Esophagus squamous epithelium (tissue), 5 donors: Measurements from ENCODE around the gene ZBTB25. TPM values are rescaled to one million over a fixed set of nuclear protein-coding genes. Genes with fewer than 3 reads are reported as not detected.

ENCODE experiments used
- DNase-seq: peaks from one replicate; lab custom pipeline; 2025; lab: John Stamatoyannopoulos, UW
- H3K27ac ChIP-seq, 4 donors: fragments of 200-600 bp; sonication (generic); one replicate each; pipeline ENCODE4 v1.5.1; 2016 to 2019; ENCODE audit warnings: mild to moderate bottlenecking in 1 of 4
- H3K27me3 ChIP-seq, 4 donors: fragments of 200-600 bp; sonication (generic); 1 replicate in 3 of 4; 2 replicates in 1 of 4; pipeline versions ENCODE4 v1.5.1 to v1.6.0; 2017 to 2021; ENCODE audit warnings: antibody characterized with exemption in 1 of 4
- H3K36me3 ChIP-seq, 3 donors: fragments of 200-600 bp; sonication (generic); one replicate each; pipeline ENCODE4 v1.5.1; 2016 to 2019
- H3K4me1 ChIP-seq, 3 donors: fragments of 200-600 bp; sonication (generic); one replicate each; pipeline ENCODE4 v1.5.1; 2017 to 2019
- H3K4me3 ChIP-seq, 4 donors: fragments of 200-600 bp; sonication (generic); 1 replicate in 3 of 4; 2 replicates in 1 of 4; pipeline ENCODE4 v1.5.1; 2016 to 2019; ENCODE audit warnings: mild to moderate bottlenecking in 2 of 4, moderate library complexity in 1 of 4
- H3K9me3 ChIP-seq, 3 donors: fragments of 200-600 bp; sonication (generic); one replicate each; pipeline ENCODE4 v1.5.1; 2016 to 2019
- CTCF ChIP-seq, 6 experiments: fragments of 450-650 bp in 4 of 6; fragments of 200-600 bp in 2 of 6; sonication (generic) in 2 of 6; IDR thresholded peaks; one replicate each; pipeline ENCODE4 v1.5.1; 2016 to 2019; ENCODE audit warnings: antibody characterized with exemption in 6 of 6, mild to moderate bottlenecking in 4 of 6, moderate library complexity in 4 of 6
- POLR2A ChIP-seq, 4 donors: fragments of 450-650 bp; IDR thresholded peaks; one replicate each; pipeline ENCODE4 v1.6.1; 2017; ENCODE audit warnings: antibody characterized with exemption in 4 of 4, mild to moderate bottlenecking in 4 of 4, moderate library complexity in 3 of 4
- whole genome bisulfite sequencing, 2 donors: methylation state at CpG; one replicate each; pipeline ENCODE4 v1.1.5; 2018; 5-methylcytosine and 5-hydroxymethylcytosine counted together
- intact Hi-C: fragments of 100-400 bp; cut with DNase I; formaldehyde crosslinking; loops from one replicate; pipeline ENCODE4 v1.15.0; 2022
- total RNA-seq, 4 donors: library from RNA; depleted of rRNA; stranded (reverse); fragments of >200 nt; gene quantifications; one replicate each; pipeline ENCODE4 v1.1.0, GENCODE V29; 2016
- donor health status: DM: yes; HTN: yes; CAD: no.

The ZBTB25 gene
- total RNA-seq, 4 donors from 2014 or later = 2.4 to 8.0 (median 3.1) TPM

DNA sequence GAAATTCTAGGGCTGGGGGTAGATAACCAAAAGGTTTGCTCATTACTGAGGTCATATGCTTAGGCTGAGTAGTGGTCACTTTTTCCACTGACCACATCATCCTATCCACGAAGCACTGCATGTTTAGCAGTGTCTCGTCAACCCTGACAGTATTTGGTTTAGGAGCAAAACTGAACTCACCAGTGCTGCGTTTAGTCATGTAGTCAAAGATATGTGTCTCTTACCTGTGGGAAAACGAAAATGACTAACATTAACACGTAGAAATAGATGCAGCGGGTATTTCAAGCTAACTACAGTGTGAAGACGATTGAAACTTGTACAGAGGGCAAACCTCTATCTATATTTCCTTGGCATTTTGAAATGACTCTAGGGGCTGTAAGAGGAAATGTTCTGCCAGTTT lies 80.9 kb downstream of the ZBTB25 start:
- 85 to 91% methylated on average over 7 of the region's 7 CpGs for WGBS, 2 donors
- Histone ChIP-seq H3K4me1 (no peaks in the 10 kb centered on the region), H3K4me3 (no peak overlapping the region), H3K36me3 (peaks cover 0 to 100% (median 6%) of the 10 kb centered on the region in 3 donors), H3K9me3 (no peaks in the 10 kb centered on the region), H3K27ac (no peak overlapping the region), H3K27me3 (no peaks in the 10 kb centered on the region)
- DNase-seq = no peak
- intact Hi-C loops = no loop called here
- TF ChIP-seq POLR2A (IDR thresholded peaks at IDR 0.05) (no peak), CTCF (IDR thresholded peaks at IDR 0.05) (no peak)

DNA sequence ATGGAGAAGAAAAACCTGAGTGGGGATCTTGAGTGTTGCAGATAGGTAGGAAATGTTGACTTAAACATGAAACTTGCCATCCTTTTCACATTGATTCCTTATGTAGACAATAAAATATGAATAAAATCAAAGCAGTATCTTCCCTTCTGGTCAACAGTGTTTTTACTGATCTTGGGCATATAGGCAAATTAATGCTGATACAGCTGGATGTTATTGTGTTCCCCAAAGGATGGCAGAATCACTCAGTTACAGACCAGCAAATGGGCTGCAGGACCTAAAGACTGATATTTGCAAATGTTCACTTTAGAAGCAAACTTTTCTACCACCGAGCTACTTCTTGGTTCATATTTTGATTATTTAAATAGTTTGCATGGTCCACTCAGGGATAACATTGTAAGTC lies 81.6 kb downstream of the ZBTB25 start:
- no peak for TF ChIP-seq POLR2A (IDR thresholded peaks at IDR 0.05)
- TF ChIP-seq CTCF (IDR thresholded peaks at IDR 0.05) = no peak
- Histone ChIP-seq H3K9me3 (no peaks in the 10 kb centered on the region), H3K36me3 (peaks cover 0 to 100% (median under 1%) of the 10 kb centered on the region in 3 donors), H3K4me1 (no peaks in the 10 kb centered on the region), H3K27me3 (no peaks in the 10 kb centered on the region), H3K27ac (no peak overlapping the region), H3K4me3 (no peak overlapping the region)
- 94 to 100% methylated on average over 1 of the region's 1 CpG for WGBS, 2 donors
- DNase-seq = no peak
- intact Hi-C loops = no loop called here

GRCh38 chr14:64421166-64421565 lies 82.5 kb downstream of the ZBTB25 start:
- TF ChIP-seq POLR2A (IDR thresholded peaks at IDR 0.05) (no peak), CTCF (IDR thresholded peaks at IDR 0.05) (no peak)
- no peak for DNase-seq
- Histone ChIP-seq H3K36me3 (peaks cover 0 to 100% (median 0%) of the 10 kb centered on the region in 3 donors), H3K27me3 (no peaks in the 10 kb centered on the region), H3K27ac (no peak overlapping the region), H3K4me3 (no peak overlapping the region), H3K4me1 (no peaks in the 10 kb centered on the region), H3K9me3 (no peaks in the 10 kb centered on the region)
- 55 to 66% methylated on average over 8 of the region's 8 CpGs for WGBS, 2 donors
- intact Hi-C loops = no loop called here

DNA sequence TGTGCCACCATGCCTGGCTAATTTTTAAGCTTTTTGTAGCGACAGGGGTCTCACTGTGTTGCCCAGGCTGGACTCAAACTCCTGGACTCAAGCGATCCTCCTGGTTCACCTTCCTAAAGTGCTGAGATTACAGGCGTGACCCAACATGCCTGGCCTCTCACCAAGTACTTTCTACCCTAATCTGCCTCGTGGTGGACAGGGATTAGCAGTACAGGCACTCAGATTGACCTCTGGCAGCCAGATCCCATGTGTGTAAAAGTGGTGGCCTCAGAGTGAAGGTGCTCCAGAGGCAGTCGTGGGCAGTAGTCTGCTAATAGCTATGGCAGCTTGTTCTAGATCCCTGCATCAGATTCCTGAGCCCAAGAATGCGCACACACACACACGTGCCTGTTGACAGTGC lies 84.6 kb downstream of the ZBTB25 start:
- Histone ChIP-seq H3K4me3 (no peak overlapping the region), H3K9me3 (no peaks in the 10 kb centered on the region), H3K27ac (no peak overlapping the region), H3K27me3 (no peaks in the 10 kb centered on the region), H3K36me3 (peaks cover 6 to 99% (median 6%) of the 10 kb centered on the region in 3 donors), H3K4me1 (no peaks in the 10 kb centered on the region)
- intact Hi-C loops = no loop called here
- WGBS, 2 donors = 77% methylated on average over 7 of the region's 7 CpGs; no CpG with 5 or more reads in 1 of the 2 donors
- TF ChIP-seq POLR2A (IDR thresholded peaks at IDR 0.05) (no peak), CTCF (IDR thresholded peaks at IDR 0.05) (no peak)
- DNase-seq = no peak

- Histone ChIP-seq H3K4me3 (no peak overlapping the region), H3K9me3 (no peaks in the 10 kb centered on the region), H3K4me1 (no peaks in the 10 kb centered on the region), H3K27me3 (no peaks in the 10 kb centered on the region), H3K36me3 (peaks cover 6 to 99% (median 13%) of the 10 kb centered on the region in 3 donors), H3K27ac (no peak overlapping the region)
- intact Hi-C loops = no loop called here
- no peak for DNase-seq
- TF ChIP-seq CTCF (IDR thresholded peaks at IDR 0.05) (no peak), POLR2A (IDR thresholded peaks at IDR 0.05) (no peak)
- WGBS, 2 donors = 94 to 96% methylated on average over 6 to 7 of the region's 7 CpGs
These were observed 85.9 kb downstream of the ZBTB25 start for GRCh38 chr14:64417771-64418125.
